H1 (cell line): ENCODE measurements around the gene COL5A1.

Experiments
- CHD2 ChIP-seq: IDR thresholded peaks from 2 replicates; pipeline ENCODE4 v1.6.1; 2012; ENCODE audit warnings: low read length, improper control_type of control experiment
- CTCF ChIP-seq, 3 experiments: IDR thresholded peaks; 1 replicate in 2 of 3; 2 replicates in 1 of 3; pipeline versions ENCODE4 v1.5.1 to v1.6.1; 2011; ENCODE audit warnings: low read length in 3 of 3, mild to moderate bottlenecking in 3 of 3, inconsistent platforms in 2 of 3, low read depth in 1 of 3, moderate library complexity in 1 of 3; ENCODE audit not compliant: insufficient read depth in 1 of 3; ENCODE audit errors: control extremely low read depth in 1 of 3
- MAX ChIP-seq: IDR thresholded peaks from 2 replicates; pipeline ENCODE4 v1.6.1; 2012; ENCODE audit warnings: inconsistent platforms
- POLR2AphosphoS5 ChIP-seq: IDR thresholded peaks from 2 replicates; pipeline ENCODE4 v1.6.1; 2011; ENCODE audit warnings: low read depth, low read length
- RAD21 ChIP-seq, 2 experiments: IDR thresholded peaks in 1 of 2; conservative IDR thresholded peaks in 1 of 2; 2 replicates each; pipeline ENCODE4 v1.6.1; 2011; ENCODE audit warnings: low read depth in 2 of 2, low read length in 2 of 2, improper control_type of control experiment in 1 of 2, inconsistent platforms in 1 of 2, mild to moderate bottlenecking in 1 of 2, moderate library complexity in 1 of 2
- RBBP5 ChIP-seq: IDR thresholded peaks from 2 replicates; pipeline ENCODE4 v1.7.1; 2012; ENCODE audit warnings: low read depth, mild to moderate bottlenecking, inconsistent platforms, low read length, moderate library complexity, borderline replicate concordance
- SIN3A ChIP-seq, 2 experiments: IDR thresholded peaks in 1 of 2; conservative IDR thresholded peaks in 1 of 2; 2 replicates each; pipeline ENCODE4 v1.6.1; 2011 to 2012; ENCODE audit warnings: low read length in 2 of 2, improper control_type of control experiment in 1 of 2, low read depth in 1 of 2, mild to moderate bottlenecking in 1 of 2
- SP2 ChIP-seq: IDR thresholded peaks from 2 replicates; pipeline ENCODE4 v1.6.1; 2012; ENCODE audit warnings: mild to moderate bottlenecking, low read length, inconsistent platforms
- TBP ChIP-seq: IDR thresholded peaks from 2 replicates; pipeline ENCODE4 v1.6.1; 2011; ENCODE audit warnings: low read depth, low read length, improper control_type of control experiment

- TF ChIP-seq RBBP5 (no peak), SP2 (no peak), CTCF (IDR thresholded peaks at IDR 0.05; ENCODE audit: control extremely low read depth in 1 of 3, insufficient read depth in 1 of 3, low read depth in 1 of 3, low read length in 3 of 3) (no peak), TBP (no peak), RAD21 (IDR thresholded peaks at IDR 0.05 in 1 of 2, conservative IDR thresholded peaks at IDR 0.05 in 1 of 2; ENCODE audit: low read depth in 2 of 2, low read length in 2 of 2) (no peak), CHD2 (no peak), POLR2AphosphoS5 (no peak), MAX (no peak), SIN3A (conservative IDR thresholded peaks at IDR 0.05 in 1 of 2, IDR thresholded peaks at IDR 0.05 in 1 of 2; ENCODE audit: low read depth in 1 of 2, low read length in 2 of 2) (no peak)
Measured at GRCh38 chr9:134624137-134624591, 17.4 kb upstream of the COL5A1 start.
